NCI-H2107 (cell line): Measurements from ENCODE around the gene GRM4.
"Not testable (repeated sequence)": the region's sequence is repeated elsewhere in the genome, so short reads cannot be mapped to it uniquely, and the experiment has no call there.

Experiments used
- DNase-seq: peaks from one replicate; lab custom pipeline; 2025; lab: John Stamatoyannopoulos, UW

Gene GRM4

DNA sequence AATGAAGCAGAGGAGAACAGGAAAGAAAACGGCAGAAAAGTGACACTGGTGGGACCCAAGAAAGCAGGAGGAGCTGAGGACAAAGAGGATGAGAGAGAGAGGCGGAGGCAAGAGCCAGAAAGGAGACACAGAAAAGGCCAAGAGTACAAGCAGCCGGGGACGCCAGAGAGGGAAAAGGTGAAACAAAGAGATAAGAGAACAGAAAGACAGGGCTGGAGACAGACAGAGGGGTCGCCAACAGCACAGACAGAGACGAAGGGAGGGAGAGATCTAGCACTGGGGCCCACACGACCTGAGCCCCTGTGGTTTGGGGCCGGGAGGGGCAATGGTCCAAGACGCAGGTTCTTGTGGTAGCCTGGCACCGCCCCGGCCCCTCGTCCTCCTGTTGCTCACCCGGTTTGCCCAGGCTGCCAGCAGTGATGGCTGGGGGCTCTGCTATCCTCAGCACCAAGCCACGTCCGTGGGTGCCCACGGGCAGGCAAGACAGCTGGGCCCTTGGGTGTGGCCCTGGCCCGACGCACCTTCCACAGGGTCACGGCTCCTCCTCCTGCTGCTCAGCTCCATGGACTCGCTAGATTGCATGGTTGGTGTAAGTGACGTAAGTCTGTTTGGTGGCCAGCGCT lies 123.5 kb downstream of the GRM4 start:
- no peak for DNase-seq

DNA sequence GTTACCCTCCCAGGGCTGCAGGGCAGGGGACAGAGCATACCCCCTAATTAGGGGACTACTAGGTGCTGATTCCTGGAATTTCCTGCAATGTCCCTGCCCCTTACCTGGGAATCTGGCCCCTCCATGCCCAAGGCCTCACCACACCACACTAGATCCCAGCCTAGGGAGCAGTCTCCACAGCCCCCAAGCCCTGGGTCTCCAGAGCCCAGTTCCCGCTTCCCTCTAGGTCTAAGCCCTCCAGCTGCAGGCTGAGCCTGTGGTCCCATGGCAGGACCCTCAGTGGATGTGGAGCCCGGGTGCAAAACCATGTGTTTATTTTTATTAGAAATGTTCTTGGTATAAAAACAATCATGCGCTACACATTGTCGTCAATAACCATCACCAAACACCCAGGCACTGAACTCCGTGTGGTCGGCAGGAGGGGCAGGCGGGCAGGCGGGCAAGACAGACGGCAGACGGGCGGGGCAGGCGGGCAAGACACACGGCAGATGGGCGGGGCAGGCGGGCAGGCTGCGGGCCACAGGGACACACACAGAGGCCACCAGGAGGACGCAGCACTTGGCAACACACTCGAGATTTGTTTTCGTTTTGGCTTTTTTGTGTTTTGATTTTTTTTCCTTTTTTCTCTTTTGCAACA lies 124.2 kb downstream of the GRM4 start:
- DNase-seq: no peak

DNA sequence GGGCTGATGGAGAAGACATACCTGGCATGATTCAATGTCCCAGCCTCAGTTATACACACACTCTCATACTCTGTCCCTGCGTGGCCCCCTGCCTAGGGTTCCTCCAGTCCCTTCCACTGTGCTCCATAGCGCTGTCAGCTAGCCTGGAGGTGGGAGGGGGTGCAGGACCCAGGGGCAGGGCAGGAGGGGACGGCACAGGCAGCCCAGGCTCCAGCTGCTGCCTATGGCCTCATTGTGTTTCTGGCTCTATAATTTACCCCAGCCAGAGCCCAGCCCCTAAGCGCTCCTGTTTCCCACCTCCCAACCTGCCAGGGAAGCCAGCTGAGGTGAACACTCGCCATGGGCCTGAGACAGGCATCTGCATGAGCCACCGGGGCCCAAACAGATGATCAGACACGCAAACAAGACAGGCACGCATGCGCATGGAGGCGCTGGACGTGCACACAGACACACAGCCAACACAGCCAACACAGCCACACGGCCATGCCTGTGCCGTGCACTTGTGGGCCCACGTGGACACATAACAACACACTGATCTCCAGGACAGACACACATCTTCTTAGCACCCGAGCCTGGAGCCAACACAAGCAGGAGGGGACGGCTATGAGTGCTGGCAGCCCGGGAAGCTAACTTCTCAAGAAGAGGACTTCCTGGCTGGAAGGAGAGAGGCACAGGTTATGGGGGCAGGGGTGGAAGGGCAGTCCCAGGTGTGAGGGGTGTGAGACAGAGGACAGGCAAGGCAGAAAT lies 124.9 kb downstream of the GRM4 start:
- DNase-seq: no peak

DNA sequence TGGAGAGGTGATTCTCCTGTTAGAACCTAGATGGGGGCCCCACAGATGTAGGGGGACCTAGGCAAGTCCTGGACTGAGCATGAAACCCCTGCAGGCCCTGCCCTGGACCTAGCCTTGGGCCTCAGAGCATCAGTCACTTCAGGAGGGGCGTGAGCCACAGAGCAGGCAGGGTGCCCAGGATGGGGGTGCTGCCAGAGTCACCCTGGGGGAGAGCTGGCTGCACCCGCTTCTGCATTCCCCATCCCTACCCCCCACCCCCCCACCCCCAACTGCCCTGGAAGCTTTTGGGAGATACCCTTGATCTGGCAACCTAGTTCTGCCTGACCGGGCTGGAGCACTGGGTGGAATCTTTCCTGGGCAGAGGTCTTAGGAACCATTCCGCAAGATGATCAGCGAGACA lies 125.6 kb downstream of the GRM4 start:
- no peak for DNase-seq

DNA sequence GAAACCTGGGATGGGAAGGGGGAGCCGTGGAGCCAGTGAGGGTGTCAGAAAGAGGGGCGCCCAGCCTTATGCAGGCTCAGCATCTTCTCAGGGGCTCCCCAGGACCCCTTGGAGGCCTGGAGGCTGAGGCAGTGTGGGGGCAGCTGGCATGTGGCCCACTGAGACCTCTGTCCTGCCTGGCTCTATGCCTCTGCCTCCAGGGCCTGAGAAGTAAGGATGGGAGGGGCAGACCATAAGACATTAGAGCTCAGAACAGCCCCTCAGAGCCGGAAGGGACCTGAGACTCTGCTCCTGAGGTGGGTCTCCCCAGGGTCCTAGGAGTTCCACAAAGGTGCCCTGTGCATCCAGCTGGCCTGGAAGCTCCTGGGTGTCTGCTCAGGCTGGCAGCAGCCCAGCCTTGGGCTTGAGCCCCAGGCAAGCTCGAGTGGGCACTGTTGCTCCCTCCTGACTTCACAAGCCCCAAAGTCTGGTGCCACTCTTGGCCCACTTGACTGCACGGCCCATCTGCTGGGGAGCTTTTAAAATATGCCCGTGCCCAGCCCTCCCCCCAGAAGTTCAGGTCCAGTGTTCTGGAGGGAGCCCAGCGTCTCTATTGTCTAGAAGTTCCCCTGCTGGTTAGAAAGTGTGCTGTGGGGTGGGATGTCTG lies 126.8 kb downstream of the GRM4 start:
- DNase-seq: no peak

DNA sequence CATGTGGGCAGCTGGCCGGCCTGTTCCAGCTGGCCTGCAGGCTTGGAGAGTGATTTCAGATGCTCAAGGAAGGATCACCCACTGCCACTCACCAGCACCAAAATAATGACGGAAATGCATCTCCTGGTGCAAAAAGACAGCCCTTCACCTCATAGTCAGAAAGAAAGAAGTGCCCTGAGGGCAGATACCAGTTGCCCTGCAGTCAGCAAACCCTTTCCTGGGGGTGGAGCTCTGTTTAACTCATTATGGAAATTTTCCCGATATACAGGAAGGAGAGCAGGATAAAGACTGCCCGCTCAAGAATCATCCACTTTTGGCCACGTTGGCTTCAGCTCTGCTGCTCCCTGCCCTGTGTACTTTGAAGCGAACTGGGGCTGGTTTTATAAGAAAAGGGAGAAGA lies 127.9 kb downstream of the GRM4 start:
- no peak for DNase-seq

DNA sequence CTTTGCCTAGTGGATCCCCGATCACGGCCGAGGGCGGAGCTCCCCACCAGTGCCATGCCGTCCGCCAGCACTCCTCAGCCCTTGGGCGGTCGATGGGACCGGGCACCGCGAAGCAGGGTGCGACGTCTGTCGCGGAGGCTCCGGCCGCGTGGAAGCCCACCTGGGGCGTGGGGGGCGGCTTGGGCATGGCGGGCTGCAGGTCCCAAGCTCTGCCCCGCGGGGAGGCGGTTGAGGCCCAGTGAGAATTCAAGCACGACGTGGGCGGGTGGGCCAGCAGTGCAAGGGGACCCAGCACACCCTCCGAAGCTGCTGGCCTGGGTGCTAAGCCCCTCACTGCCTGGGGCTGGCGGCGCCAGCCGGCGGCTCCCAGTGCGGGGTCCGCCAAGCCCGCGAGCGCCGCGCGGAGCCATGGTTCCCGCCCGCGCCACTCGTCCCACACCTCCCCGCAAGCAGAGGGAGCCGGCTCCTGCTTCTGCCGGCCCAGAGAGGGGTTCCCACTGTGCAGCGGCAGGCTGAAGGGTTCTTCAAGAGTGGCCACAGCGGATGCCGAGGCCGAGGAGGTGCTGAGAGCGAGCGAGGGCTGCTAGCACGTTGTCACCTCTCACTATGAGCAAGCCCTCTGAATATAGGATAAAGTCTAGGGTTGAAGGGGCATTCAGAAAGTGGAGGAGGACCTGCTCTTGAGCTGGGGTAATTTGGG lies 128.6 kb downstream of the GRM4 start:
- no peak for DNase-seq

DNA sequence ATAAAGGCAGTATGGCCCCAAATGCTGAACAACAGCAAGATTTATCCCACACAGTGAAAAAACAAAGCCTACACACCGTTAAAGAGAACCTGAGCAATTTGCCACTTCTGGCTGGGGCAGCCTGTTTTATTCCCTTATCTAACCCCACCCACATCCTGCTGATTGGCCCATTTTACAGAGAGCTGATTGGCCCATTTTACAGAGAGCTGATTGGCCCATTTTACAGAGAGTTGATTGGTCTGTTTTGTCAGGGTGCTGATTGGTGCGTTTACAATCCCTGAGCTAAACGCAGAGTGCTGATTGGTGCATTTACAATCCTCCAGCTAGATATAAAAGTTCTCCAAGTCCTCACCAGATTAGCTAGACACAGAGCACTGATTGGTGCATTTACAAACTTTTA lies 129.3 kb downstream of the GRM4 start:
- not testable (repeated sequence) for DNase-seq

DNA sequence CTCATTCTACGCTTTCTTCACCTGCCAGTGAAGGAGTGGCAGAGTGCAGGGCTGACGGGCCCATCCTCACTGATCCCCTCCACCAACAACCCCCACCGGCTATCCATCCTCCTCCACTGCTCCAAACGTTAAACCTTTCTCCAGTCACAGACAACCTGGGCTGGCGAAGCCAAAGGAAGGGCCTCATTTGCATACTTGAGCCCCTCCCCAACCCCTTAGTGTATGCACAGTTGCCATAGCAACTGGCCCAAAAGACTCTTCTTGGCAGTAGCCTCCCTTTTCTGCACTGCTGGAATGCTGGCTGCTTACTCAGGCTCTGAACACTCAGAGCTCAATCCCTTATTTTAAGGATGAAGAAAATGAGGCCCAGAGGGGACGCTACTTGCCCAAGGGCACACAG lies 130.3 kb downstream of the GRM4 start:
- DNase-seq: no peak

DNA sequence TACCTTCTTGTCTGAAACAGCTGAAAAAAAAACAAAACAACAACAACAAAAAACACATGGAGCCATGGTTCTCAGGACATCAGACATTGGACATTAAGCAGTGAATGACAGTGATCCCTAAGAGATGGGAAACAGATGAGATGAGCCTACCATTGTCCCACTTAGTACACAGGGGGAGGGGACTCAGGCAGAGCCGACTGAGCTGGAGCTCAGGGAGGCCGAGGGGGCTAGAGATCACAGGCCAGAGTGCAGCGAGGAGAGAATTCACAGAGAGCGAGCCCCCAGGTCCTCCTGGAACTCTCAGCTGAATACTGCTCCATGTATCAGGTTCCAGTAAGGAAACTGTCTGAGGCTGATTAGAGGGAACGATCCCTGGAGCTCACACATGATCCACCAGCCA lies 134.6 kb downstream of the GRM4 start:
- no peak for DNase-seq

DNA sequence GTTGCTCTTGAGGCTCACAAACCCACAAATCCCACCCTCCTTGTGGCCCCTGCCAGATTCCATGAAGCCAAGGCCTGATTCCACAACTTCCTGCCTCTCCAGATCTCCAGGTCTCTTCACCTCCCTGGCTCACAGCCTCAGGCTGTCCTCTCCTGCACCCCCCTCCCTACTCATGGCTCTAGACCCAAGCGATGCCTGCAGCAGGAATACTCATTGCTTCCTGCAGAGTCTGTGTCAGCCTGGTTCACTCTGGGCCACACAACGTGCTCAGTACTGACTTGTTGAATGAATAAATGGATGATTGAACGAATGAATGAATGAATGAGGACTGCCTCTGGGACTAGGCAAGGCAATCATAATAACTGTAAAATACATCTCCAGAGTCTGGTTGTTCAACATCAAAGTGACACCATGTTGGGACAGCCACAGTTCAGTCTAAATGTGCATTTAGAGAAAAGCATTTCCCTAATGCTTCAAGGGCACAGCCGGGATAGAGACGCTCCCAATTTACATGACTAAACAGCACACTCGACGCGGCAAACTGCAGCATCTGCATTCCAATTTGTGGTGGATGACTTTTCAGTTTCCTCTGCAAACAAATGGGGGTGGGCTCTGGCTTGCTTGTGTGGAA lies 139.9 kb downstream of the GRM4 start:
- no peak for DNase-seq

DNA sequence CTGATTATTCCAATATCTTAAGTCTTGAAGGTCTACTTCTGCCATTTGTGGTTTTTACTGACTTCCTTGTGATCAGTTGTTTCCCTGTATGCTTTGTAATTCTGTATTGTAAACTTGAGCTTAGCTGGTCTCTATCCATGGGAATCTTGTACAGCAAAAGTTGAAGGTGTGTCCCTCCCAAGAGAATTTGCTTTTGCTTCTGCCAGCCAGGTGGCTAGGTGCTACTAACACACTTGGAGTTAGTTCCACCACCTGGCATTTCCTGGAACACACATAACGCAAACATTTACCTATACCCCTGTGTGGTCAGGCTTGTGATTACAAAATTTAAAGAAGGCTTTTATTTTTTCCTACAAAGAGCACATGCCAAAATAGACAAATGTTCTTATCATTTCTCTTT lies 141.2 kb downstream of the GRM4 start:
- DNase-seq: no peak

DNA sequence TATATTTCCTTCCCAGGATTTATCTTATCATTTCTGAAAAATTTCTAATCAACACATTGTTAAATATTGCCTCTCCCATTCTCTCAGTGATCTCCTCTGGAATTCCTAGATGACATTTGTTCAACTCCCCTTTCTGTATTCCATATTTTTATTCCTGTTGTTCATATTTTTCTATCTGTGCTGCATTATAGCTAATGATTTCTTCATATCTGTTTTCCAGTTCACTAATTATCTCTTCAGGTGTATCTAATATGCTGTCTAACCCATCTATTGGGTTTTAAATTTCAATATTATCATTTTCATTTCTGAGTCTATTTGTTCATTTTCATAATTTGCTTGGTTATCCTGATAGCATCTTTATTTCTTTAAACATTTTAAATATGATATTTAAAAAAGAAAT lies 141.9 kb downstream of the GRM4 start:
- no peak for DNase-seq

DNA sequence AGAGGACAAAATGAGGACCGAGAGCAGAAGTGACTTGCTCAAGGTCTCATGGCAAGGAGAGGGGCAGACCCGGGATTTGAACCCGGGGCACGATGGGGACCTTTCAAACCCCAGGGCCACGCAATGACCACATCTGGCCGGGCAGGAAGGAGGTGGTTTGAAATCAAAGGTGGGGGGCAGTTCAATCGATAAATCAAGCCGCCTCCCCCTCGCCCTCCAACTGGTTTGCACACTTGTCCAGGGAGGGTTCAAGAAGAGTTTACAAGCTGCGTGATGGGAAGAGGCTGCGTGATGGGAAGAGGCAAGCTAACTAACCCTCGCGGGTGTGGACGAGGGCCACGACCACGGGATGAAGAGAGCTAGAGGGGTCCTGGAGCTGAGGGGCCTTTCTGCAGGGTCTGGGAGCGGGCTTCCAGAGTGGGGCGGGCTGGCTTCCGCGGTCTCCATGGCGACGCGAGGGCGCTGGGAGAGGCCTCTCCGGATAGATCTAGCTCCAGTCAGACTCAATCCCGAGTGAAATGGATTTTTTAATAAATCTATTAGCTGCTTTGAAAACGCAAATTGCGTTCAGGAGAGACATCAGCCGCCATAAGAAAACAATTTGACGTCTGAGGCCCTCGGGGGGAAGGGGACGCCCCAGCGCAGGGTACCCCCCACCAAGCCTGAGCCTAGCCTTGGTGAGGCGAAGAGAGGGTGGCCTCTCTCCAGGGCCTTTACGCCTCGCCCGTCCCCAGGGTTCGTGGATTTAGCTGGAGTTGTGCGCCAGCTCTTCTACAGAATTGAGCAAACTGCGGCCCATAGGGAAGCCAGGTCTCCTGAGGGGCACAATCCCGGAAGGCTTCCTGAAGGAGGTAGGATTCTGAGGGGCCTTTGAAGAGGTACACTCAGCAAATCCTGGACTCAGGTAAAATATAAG lies 143.9 kb downstream of the GRM4 start:
- DNase-seq: no peak

DNA sequence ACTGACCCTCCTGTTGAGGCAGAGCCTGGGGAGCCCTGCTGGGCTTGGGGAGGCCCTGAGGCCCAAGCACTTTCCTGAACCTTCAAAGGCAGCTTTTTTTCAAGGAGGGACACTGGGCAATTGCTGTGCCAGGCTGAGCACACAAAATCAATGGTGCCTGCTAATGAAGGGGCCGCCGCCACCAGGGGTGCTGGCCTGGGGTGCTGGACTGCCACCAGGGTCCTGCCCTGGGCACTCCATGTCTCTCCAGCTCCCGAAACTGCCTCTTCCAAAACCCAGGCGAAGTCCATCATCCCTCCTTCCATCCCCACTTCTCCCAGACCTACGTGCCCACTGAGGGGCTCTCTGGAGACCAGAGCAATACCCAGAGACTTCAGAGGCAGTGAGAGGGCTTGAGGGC lies 145.6 kb downstream of the GRM4 start:
- no peak for DNase-seq

DNA sequence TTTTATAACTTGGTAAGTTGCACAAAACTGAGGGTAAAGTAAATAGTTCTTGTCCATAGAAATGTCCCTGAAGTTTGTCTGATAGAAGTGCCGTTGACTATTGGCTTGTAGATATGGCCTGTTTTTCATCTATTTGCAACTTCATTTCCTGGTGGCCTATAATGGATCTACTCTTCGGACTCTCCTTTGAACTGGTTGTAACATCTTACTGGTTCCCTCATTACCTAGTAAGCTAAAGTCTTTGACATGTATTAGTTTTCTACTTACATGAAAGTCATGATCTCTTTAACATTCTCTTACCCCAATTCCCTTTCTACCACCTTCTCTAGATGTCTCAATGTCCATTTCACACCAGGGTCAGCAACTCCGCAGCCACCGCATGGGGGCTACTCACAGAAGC lies 146.3 kb downstream of the GRM4 start:
- no peak for DNase-seq

DNA sequence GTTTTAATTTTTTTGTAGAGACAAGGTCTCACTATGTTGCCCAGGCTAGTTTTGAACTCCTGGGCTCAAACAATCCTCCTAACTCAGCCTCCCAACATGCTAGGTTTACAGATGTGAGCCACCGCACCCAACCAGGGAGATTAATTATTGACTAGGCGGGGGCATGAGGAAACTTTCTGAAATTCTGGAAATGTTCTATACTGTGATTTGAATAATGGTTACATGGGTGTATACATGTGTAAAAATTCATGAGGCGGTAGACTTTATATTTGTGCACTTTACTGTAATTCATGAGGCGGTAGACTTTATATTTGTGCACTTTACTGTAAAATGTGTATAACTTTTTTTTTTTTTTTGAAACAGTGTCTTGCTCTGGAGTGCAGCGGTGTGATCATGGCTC lies 147.2 kb downstream of the GRM4 start:
- no peak for DNase-seq

DNA sequence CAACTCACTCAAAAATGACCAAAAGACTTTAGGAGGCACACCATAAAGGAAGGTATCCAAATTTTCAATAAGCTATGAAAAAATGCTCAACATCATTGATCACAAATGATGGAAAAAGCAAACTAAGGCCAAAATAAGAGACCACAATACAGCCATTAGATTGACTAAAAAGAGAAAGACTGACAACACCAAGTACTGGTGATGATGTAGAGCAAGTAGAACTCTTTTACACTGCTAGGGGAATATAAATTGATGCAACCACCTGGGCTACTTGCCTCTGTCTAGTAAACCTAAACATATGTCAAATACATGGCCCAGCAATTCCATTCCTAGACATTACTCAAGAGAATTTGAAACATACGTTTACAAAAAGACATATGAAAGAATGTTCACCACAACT lies 148.6 kb downstream of the GRM4 start:
- no peak for DNase-seq

DNA sequence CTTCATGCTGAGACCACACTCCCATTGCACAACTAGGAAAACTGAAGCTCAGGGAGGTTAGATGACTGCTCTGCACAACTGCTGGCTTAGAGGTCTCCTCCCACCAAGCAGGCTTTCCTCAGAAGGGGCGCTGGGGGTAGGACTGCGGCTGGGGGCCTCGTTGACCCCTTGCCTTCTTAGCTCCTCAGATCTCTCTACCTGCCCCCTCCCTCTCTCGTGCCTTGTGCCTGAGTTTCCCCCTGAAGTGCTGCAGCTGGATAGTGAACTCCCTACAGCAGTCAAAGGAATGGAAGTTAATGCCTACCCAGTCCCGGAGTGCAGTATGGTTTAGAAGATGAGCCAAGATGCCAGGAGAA lies 149.8 kb downstream of the GRM4 start:
- DNase-seq: no peak

DNA sequence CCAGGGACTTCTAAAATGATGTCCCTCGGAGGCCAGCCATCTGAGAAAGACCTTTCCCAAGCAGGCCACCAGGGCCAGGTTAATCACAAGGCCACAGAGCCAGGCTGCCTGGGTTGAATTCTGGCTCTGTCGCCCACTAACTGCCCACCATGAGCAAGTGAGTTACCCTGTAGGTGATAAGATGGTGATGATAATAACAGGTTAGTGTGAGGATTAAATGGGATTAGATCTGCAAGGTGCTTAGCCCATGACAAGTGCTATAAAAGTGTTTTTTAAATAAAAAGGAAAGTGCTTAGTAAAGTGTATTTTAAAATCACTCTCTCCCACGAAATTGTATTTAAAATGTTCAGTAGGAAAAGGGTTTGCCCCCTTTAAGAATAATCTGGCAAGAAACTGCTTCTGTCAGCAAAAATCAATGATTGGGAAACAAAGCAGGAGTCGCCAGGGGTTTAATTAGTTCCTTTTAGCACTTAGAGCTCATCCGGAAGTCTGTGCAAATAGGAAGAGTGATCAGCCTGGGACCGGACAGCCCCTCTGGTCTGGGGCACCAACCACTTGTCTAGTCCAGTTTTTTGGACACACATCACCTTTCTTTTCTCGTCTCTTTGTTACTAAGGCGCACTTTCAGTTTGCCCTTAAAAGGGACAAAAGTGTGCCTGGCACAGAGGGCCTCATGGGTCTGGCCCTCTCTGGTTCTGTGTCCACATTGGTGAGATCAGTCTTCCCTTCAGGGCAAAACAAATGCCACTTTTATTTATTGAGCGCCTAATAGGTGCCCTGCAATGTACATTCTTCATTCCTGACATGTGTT lies 150.4 kb downstream of the GRM4 start:
- no peak for DNase-seq
